ENCODE data around the gene GNB1.

DNA sequence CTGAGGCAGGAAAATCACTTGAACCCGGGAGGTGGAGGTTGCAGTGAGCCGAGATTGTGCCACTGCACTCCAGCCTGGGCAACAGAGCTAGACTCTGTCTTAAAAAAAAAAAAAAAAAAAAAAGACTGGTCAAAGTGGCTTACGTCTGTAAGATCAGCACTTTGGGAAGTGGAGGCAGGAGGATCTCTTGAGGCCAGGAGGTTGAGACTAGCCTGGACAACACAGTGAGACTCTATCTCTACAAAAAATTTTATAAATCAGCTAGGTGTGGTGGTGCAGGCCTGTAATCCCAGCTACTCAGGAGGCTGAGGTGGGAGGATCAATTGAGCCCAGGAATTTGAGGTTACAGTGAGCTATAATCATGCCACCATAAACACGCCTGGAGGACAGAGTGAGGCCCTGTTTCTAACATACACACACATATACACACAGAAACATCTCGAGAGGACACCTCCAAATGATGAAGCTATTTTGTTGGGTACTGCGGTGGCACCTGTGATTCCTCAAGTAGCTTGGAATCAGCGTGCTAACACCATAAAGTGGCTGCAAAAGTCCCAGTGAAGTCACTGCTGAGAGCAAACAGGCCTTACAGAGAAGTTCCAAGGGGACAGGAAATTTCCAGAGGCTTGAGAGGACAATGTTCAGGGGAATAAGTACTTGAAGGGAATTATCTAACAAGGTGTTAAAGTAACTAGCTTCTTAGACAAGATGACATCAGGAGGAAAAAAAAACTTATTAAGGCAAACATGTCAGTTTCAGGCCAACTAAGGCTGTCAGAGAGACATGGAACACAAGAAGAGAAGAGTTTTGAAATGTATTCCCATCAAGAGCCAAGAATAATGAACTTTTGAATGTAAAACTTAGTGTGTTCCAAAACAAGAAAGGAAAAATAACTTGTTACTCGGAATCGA is 114.0 kb downstream of the GNB1 start:
- no peak for TF ChIP-seq EZH2phosphoT487 (conservative IDR thresholded peaks at IDR 0.05; ENCODE audit: low read length)
- TF ChIP-seq, protein P1, sequence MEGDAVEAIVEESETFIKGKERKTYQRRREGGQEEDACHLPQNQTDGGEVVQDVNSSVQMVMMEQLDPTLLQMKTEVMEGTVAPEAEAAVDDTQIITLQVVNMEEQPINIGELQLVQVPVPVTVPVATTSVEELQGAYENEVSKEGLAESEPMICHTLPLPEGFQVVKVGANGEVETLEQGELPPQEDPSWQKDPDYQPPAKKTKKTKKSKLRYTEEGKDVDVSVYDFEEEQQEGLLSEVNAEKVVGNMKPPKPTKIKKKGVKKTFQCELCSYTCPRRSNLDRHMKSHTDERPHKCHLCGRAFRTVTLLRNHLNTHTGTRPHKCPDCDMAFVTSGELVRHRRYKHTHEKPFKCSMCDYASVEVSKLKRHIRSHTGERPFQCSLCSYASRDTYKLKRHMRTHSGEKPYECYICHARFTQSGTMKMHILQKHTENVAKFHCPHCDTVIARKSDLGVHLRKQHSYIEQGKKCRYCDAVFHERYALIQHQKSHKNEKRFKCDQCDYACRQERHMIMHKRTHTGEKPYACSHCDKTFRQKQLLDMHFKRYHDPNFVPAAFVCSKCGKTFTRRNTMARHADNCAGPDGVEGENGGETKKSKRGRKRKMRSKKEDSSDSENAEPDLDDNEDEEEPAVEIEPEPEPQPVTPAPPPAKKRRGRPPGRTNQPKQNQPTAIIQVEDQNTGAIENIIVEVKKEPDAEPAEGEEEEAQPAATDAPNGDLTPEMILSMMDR (IDR thresholded peaks at IDR 0.05; ENCODE audit: insufficient read depth, low read length, poor library complexity, severe bottlenecking) = no peak

Data from SU-DHL-6 (cell line).